Loucy (cell line): ENCODE measurements around the gene TMEM132D.

ENCODE experiments used
- CTCF ChIP-seq: fragments of 200-600 bp; sonication (generic); conservative IDR thresholded peaks from 2 replicates; pipeline ENCODE4 v1.5.1; 2014; ENCODE audit warnings: mild to moderate bottlenecking, antibody characterized with exemption, low read length
- EZH2phosphoT487 ChIP-seq: fragments of 200-600 bp; IDR thresholded peaks from 2 replicates; pipeline ENCODE4 v1.6.1; 2018; ENCODE audit warnings: antibody characterized with exemption, mild to moderate bottlenecking, moderate library complexity, borderline replicate concordance

- no peak for TF ChIP-seq EZH2phosphoT487
- TF ChIP-seq CTCF: no peak
These were observed 407.6 kb downstream of the TMEM132D start for GRCh38 chr12:129496226-129496625.
